GM19193 (cell line): ENCODE measurements around the gene ULK2.

Experiments
- POLR2A ChIP-seq: IDR thresholded peaks from 4 replicates; pipeline ENCODE4 v1.6.1; 2011; ENCODE audit not compliant: insufficient read depth, insufficient read length; ENCODE audit errors: extremely low read depth

Gene ULK2

GRCh38 chr17:19787733-19788357 is 79.9 kb downstream of the ULK2 start:
- TF ChIP-seq POLR2A: no peak

DNA sequence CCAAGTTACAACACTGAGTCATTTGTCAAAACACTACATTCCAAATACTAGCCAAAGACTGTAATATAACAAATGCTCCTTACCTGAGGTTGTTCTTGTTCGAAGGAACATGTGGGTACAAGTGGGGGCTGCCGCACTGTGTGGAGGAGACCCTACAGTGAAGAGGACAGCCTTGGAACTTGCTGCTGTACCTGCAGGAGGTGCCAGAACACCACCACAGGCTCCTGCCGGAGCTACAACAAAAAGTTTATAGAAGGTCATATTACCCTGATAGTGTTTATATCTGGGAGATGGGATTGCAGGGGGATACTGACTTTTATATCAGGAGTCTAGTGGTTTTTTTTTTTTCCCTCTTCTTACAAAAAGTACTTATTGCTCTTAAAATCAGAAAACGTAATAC is 81.9 kb downstream of the ULK2 start:
- no peak for TF ChIP-seq POLR2A

- TF ChIP-seq POLR2A: no peak
Observed at GRCh38 chr17:19781488-19782458, 86.0 kb downstream of the ULK2 start.

DNA sequence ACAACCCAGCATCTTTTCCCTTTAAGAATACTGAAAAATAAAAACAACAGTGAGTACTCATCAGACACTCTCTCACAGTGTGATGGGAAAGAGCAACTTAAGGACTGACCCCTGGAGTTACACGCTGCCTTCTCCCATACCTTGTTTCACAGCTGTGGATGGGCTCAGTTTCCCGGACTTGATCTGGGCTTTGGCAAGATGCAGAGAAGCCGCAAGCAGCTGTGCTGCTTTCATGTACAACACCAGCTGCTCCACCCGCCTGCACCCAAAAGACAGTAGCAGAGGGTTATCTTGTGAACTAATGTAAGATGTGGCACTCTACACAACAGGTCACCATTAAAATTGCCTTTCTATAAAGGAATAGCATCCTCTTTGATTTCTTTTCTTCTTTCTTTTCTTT is 86.9 kb downstream of the ULK2 start:
- TF ChIP-seq POLR2A: no peak

DNA sequence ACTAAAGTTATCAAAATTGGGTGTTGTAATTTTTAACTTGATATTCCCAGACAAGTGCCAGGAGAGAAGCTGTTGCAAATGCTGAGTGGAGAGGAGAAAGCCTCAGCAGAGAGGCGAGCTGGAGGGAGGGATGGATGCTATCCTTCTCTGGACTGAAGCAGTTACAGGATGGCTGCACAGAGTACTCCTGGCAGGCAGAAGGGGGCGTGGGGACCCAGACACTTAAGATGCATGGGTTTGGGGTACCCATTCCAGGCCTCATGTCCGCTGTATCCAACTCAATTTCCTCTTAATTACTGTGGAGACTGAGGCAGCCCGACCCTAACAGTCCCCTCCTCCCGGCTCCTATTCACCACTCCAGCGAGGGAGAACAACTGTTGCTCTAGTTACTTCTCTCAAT is 94.2 kb downstream of the ULK2 start:
- TF ChIP-seq POLR2A: no peak

DNA sequence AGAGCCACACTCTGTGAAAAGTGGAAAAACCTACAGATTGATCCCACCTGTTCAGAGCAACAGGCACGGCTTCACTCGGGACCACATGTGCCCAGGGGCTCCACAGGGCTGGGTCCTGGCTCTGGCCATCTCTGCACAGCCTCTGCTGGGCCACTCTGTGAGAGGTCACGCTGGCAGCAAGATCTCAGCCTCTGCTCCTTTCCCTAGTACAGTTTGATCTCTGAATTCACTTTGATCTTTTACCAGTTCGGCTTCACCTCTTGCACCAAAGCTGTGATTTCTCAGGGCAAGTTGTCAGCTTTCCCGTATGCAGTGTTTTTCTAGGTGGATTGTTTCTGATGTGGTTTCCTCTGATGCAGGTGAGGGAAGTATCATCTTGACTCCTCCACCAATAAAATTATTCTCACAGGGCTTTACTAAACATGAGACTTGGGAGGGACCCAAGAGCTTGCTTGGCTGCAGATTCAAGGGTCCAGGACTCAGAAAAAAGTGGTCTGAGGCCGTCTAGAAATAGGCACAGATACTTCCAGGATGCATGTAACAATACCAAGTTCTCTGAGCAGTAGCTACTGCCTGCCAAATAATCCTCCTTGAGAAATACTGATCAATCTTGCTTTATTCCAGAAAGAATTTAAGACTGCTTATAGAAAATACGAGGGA is 95.6 kb downstream of the ULK2 start:
- no peak for TF ChIP-seq POLR2A

GRCh38 chr17:19770985-19771735 is 96.6 kb downstream of the ULK2 start:
- no peak for TF ChIP-seq POLR2A

DNA sequence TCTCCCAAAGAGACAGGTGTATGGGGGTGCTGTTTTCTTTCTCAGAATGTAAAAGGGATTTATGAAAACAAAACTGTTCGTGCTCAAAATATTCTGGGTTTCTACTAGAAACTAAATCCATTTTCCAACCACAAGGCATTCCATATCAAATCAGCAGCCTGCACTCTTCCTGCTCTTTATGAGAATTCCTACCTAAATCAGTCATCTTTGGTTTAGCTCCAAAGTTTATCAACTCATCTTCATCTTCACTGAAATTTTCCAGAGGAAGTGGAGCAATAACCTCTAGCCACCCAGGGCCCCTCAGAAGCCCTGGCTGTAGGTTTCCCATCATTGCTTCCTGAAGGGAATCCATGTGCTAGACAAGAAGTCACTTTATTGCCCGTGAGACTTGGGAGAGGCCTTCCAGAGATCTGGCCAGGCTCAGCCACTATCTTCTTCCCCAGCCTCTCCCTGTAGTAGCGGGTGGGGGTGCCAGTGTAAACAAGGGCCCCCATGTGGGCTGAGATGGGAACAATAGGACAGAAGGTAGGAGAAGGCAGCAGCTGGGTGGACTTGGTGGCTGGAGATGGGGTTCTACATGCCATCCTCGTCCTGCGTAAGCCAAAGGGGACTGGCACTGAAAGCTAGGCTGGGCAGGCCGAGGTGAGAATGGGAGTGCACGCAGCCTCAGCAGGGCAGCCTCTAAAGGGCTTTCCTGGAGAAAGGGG is 97.6 kb downstream of the ULK2 start:
- no peak for TF ChIP-seq POLR2A

DNA sequence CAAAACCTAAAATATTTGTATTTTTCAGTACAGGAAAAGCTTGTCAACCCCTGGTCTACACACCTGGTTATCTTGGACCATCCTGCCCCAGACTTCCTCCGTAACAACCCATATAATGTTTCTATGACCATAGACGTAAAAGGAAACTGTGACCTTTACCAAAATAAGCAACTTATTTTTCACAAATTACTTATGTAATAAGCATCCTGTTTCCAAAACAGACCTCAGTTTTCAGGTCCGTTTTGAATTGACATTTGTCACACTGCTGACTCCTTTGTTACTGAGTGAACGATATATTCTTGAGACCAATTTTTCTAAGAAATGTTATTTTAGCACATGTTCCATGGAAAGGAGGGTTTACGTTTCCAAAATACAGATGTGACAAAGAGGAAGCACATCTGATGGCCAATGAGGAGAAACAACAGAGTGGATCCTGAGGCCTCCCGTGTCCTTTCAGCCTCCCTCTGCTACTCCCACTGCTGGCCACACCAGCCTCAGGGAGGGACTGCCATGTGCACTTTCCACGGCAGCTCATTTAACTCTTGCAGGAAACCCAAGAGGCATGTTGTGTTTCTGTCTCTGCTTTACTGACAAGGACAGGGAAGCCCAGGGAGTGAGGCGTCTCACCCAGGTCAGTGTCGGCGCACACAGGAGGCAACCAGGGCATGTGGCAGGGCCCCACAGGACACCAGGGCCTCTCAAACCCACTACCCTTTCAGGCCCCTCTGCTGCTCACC is 99.5 kb downstream of the ULK2 start:
- no peak for TF ChIP-seq POLR2A

DNA sequence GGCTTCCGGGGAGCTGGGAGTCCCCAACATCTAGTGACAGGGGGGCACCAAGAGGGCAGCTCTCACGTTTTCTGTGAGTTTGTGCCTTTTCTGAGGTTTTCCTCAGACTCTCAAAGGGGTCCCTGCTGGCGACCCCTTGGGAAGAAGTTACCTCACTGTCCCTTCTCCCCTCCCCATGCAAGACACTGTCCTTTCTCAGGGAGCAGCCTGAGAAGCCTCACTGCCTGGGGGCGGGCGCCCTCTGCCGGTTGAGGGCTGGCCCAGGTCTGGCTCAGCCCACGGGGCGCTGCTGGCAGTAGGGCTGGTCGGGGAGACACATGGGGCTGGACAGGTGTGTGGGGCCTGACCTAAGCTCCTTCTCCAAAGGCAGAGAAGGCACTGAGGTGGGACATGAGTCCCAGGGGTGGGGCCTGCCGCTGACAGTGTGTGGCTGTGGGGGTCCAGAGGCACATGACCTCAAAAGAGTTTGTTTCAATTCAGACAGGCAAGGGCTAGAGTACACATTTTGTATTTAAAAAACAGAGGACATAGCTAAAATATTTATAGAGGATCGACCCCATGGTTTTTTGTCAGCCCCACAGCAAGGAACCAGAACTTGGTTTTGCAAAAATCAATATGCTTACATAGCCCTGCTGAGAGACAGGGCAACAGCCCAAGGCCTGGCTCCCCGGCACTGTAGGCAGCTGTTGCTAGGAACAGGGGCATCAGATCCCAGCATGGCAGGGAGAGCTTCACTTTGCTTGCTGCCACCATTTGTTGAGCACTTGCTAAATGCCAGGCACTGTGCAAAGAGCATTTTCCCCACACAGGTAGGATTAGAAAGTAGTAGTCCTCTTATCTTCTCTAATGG is 101.1 kb downstream of the ULK2 start:
- TF ChIP-seq POLR2A: no peak

DNA sequence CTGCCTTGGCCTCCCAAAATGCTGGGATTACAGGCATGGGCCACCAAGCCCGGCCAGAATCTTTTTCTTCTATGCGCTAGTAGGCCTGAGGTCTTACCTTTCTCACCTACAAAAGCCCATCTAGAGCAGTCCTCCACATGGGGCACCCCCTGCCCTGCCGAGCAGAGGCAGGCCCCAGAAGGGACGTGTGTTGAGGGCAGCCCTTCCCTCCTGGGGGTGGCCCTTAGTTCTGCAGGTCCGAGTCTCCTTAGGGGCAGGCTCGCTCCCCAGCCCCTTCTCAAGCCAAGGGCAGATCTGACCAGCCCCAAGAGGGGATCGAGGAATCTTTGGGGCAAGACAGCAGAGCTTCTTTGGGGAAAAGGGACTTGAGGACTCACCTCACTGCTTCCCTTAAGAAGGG is 101.7 kb downstream of the ULK2 start:
- no peak for TF ChIP-seq POLR2A

GRCh38 chr17:19763416-19763815 is 104.3 kb downstream of the ULK2 start:
- no peak for TF ChIP-seq POLR2A

GRCh38 chr17:19762515-19762961 is 105.2 kb downstream of the ULK2 start:
- TF ChIP-seq POLR2A: no peak
